Parathyroid adenoma (tissue), 2 donors: Measurements from ENCODE around the gene LAIR1.

ENCODE experiments used
- H2AFZ ChIP-seq: fragments of 300-600 bp; sonication (generic); one replicate; pipeline ENCODE4 v1.7.0; 2017; ENCODE audit warnings: antibody characterized with exemption, mild to moderate bottlenecking
- H3K27ac ChIP-seq: fragments of 300-600 bp; sonication (generic); one replicate; pipeline ENCODE4 v1.7.0; 2017
- H3K27me3 ChIP-seq: fragments of 300-600 bp; sonication (generic); one replicate; pipeline ENCODE4 v1.7.0; 2017; ENCODE audit warnings: low read length; ENCODE audit not compliant: control insufficient read depth, insufficient read depth
- H3K36me3 ChIP-seq: fragments of 300-600 bp; sonication (generic); one replicate; pipeline ENCODE4 v1.7.0; 2017; ENCODE audit warnings: low read length; ENCODE audit not compliant: control insufficient read depth, insufficient read depth
- H3K4me1 ChIP-seq: fragments of 300-600 bp; sonication (generic); one replicate; pipeline ENCODE4 v1.7.0; 2017; ENCODE audit warnings: control low read depth
- H3K4me2 ChIP-seq: fragments of 300-600 bp; sonication (generic); one replicate; pipeline ENCODE4 v1.7.0; 2017; ENCODE audit warnings: low read length
- H3K4me3 ChIP-seq: fragments of 300-600 bp; sonication (generic); one replicate; pipeline ENCODE4 v1.7.0; 2017; ENCODE audit warnings: low read depth, low read length
- H3K79me2 ChIP-seq: fragments of 300-600 bp; sonication (generic); one replicate; pipeline ENCODE4 v1.7.0; 2017; ENCODE audit warnings: control low read depth
- H3K9ac ChIP-seq: fragments of 300-600 bp; sonication (generic); one replicate; pipeline ENCODE4 v1.7.0; 2017; ENCODE audit warnings: mild to moderate bottlenecking
- H3K9me3 ChIP-seq: fragments of 300-600 bp; sonication (generic); one replicate; pipeline ENCODE4 v1.7.0; 2017; ENCODE audit warnings: low read length; ENCODE audit not compliant: control insufficient read depth
- CTCF ChIP-seq: fragments of 300-600 bp; sonication (generic); IDR thresholded peaks from one replicate; pipeline ENCODE4 v1.7.0; 2017; ENCODE audit warnings: antibody characterized with exemption, mild to moderate bottlenecking
- donor health status: primary hyperparathyroidism.

Gene LAIR1

GRCh38 chr19:54339646-54340358 lies 24.9 kb downstream of the LAIR1 start:
- Histone ChIP-seq H3K27ac (no peak overlapping the region), H3K4me2 (no peak overlapping the region), H3K27me3 (no peaks in the 10 kb centered on the region), H3K9me3 (no peaks in the 10 kb centered on the region), H3K36me3 (no peaks in the 10 kb centered on the region), H3K9ac (no peak overlapping the region), H2AFZ (no peak overlapping the region), H3K4me3 (no peak overlapping the region), H3K4me1 (no peaks in the 10 kb centered on the region), H3K79me2 (no peaks in the 10 kb centered on the region)
- no peak for TF ChIP-seq CTCF

- Histone ChIP-seq H3K9ac (no peak overlapping the region), H3K27me3 (no peaks in the 10 kb centered on the region), H3K27ac (no peak overlapping the region), H2AFZ (no peak overlapping the region), H3K9me3 (no peaks in the 10 kb centered on the region), H3K36me3 (no peaks in the 10 kb centered on the region), H3K4me1 (no peaks in the 10 kb centered on the region), H3K4me2 (no peak overlapping the region), H3K79me2 (no peaks in the 10 kb centered on the region), H3K4me3 (no peak overlapping the region)
- TF ChIP-seq CTCF: no peak
Observed at GRCh38 chr19:54338521-54338920, 26.2 kb downstream of the LAIR1 start.

- Histone ChIP-seq H3K9me3 (no peaks in the 10 kb centered on the region), H3K79me2 (no peaks in the 10 kb centered on the region), H3K4me1 (no peaks in the 10 kb centered on the region), H3K27ac (no peak overlapping the region), H3K36me3 (no peaks in the 10 kb centered on the region), H3K4me2 (no peak overlapping the region), H3K27me3 (no peaks in the 10 kb centered on the region), H3K4me3 (no peak overlapping the region), H2AFZ (no peak overlapping the region), H3K9ac (no peak overlapping the region)
- no peak for TF ChIP-seq CTCF
Observed at GRCh38 chr19:54337858-54338230, 26.9 kb downstream of the LAIR1 start.

DNA sequence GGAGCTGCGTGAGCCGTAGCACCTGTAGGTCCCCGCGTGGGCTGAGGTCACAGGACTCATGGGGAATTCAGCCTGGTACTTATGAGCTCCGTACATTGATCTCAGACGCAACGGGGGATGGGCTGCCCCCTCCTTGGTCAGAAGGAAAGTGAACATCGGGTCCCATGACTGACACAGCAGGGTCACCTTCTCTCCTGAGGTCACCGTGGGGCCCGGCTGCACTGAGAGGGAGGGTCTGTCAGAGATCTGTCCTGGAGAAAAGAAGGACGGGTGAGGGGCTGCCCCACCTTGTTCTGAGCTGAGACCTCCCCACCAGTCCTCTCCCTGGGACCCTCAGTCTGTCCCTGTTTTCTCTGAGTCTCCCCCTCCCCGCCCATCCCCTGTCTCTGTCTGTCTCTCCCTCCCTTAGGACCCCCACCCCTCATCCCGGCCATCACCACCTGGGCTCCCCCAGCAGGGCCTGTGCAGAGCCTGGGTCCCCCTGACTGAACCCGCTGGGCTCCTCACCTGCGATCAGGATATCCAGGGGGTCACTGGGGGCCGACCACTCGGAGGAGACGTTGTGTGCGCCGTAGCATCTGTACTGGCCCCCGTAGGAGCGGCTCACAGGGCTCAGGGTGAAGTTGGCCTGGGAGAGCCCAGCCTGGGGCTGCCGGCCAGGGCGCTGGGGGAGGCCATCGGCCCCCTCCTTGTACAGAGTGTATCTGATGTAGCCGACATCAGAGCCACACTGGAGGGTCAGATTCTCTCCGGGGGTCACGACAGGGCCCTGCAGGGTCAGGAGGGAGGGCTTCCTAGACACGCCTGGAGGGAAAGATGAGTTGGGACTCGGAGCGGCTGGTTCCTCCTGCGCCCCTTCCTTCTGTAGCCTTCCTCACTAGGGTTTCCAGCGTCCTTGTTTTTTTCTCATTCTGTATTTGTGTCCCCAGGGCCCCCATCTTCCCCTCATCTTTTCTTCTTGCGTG lies 27.6 kb downstream of the LAIR1 start:
- no peak overlapping the region for H3K4me2 ChIP-seq
- no peak overlapping the region for H2AFZ ChIP-seq
- H3K79me2 ChIP-seq: no peaks in the 10 kb centered on the region
- H3K27ac ChIP-seq: no peak overlapping the region
- no peaks in the 10 kb centered on the region for H3K4me1 ChIP-seq
- no peak overlapping the region for H3K4me3 ChIP-seq
- no peak for TF ChIP-seq CTCF
- no peak overlapping the region for H3K9ac ChIP-seq
- no peaks in the 10 kb centered on the region for H3K9me3 ChIP-seq
- no peaks in the 10 kb centered on the region for H3K27me3 ChIP-seq
- H3K36me3 ChIP-seq: no peaks in the 10 kb centered on the region
